ENCODE measurements around the gene C16orf92. TPM values are rescaled to one million over a fixed set of nuclear protein-coding genes. Genes with fewer than 3 reads are reported as not detected.
"Not testable (repeated sequence)": the region's sequence is repeated elsewhere in the genome, so short reads cannot be mapped to it uniquely, and the experiment has no call there.

Gene C16orf92
- total RNA-seq, 1 donor from 2014 or later: not detected

DNA sequence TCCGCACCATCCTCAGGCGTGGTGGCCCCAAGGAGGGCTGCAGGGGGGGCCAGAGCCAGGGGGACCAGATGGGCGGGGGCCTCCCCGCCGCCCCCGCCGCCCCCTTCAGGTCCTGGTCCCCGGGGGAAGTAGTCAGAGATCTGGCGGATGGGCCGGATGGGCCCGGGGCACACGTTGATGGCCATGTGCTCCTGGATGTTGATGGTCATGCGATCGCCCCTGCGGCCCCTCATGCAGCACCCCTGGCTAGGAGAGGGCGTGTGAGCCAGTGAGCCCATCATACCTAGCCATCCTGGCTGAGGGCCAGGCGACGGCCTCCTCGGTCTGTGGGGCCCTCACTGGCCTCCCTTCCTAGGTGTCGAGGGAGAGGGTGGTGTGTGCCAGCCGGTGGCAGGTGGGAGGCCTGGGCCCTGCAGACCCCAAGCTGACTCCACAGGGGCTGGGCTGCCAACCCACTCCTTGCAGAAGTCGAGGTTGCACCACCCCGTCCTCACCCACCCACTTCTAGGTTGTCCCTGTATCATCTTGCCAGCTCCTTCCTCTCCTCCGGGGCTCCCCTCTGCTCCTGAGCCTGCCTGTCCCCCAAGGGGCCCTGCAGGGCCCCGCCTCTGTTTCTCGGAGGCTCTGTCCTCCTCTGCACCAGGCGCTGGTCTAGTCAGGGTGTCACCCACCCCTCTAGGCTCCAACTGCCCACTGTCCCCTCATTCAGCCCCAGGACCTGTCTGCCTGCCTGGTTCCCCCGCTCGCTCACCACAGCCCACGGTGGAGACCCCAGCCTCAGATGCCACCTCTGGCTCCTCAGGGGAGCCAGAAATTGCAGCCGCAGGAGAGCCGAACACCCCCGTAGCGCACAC, 12.8 kb upstream of the C16orf92 start:
- Mint-ChIP-seq H3K4me3 (peak overlapping the region; percentile 77), H3K27me3 (peaks cover 29% of the 10 kb centered on the region), H3K9me3 (no peaks in the 10 kb centered on the region), H3K36me3 (no peaks in the 10 kb centered on the region), H3K4me1 (ENCODE audit: unreplicated experiment) (peaks cover 4% of the 10 kb centered on the region), H3K27ac (no peak overlapping the region)
- no peak for DNase-seq (ENCODE audit: extremely low spot score, unreplicated experiment)
- TF ChIP-seq, protein P1, sequence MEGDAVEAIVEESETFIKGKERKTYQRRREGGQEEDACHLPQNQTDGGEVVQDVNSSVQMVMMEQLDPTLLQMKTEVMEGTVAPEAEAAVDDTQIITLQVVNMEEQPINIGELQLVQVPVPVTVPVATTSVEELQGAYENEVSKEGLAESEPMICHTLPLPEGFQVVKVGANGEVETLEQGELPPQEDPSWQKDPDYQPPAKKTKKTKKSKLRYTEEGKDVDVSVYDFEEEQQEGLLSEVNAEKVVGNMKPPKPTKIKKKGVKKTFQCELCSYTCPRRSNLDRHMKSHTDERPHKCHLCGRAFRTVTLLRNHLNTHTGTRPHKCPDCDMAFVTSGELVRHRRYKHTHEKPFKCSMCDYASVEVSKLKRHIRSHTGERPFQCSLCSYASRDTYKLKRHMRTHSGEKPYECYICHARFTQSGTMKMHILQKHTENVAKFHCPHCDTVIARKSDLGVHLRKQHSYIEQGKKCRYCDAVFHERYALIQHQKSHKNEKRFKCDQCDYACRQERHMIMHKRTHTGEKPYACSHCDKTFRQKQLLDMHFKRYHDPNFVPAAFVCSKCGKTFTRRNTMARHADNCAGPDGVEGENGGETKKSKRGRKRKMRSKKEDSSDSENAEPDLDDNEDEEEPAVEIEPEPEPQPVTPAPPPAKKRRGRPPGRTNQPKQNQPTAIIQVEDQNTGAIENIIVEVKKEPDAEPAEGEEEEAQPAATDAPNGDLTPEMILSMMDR (conservative IDR thresholded peaks at IDR 0.05): no peak

DNA sequence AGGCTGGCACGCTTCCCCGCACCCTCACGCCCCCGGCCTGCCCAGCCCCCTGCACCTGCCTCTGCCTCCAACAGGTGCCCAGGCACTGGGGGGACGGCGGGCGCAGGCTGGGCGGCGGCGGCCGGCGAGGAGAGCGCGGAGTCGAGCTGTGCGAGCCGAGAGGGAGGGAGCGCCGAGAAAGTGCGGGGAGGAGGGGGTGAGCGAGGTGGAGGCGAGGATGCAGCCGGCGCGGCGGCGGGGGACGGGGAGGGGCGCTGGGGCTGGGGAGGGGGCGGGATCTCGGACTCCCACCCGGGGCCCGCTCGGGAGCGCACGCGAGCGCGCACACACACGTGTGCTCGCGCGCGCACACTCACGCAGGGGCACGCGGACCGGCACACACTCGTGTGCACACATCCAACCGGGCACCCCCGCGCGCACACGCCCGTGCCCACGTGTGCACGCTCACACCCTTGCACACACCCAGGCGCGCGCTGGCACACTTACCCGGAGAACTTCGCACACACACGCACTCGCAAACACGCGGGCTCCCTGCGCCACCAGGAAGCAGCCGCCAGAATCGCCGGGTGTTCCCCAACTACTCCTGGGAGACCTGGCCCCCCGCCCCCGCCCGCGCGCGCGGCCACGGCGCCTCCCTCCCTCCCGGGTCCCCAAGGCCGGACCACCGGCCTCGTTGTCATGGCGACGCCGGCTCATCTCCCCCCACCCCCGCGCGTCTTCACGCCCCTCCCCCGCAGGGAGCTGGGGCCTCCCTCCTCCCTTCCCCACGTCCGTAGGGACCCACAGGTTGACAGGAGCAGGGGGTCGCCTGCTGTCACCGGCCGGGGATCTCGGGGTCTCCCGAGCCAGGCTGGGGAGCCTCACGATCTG, 11.9 kb upstream of the C16orf92 start, which contains the start of gene DOC2A:
Gene DOC2A (minus strand): TSS at position 184 of the 870 bp plus-strand sequence. CDS start 805 bp downstream, outside the sequence.
- H3K4me1 Mint-ChIP-seq (ENCODE audit: unreplicated experiment): peaks cover 4% of the 10 kb centered on the region
- no peaks in the 10 kb centered on the region for H3K36me3 Mint-ChIP-seq
- H3K27ac Mint-ChIP-seq: no peak within 1 kb of the TSS
- peak within 1 kb of the TSS; percentile 92 for H3K4me3 Mint-ChIP-seq
- no peak for DNase-seq (ENCODE audit: extremely low spot score, unreplicated experiment)
- H3K27me3 Mint-ChIP-seq: peaks cover 29% of the 10 kb centered on the region
- TF ChIP-seq, protein P1 (conservative IDR thresholded peaks at IDR 0.05): no peak
- H3K9me3 Mint-ChIP-seq: no peaks in the 10 kb centered on the region

DNA sequence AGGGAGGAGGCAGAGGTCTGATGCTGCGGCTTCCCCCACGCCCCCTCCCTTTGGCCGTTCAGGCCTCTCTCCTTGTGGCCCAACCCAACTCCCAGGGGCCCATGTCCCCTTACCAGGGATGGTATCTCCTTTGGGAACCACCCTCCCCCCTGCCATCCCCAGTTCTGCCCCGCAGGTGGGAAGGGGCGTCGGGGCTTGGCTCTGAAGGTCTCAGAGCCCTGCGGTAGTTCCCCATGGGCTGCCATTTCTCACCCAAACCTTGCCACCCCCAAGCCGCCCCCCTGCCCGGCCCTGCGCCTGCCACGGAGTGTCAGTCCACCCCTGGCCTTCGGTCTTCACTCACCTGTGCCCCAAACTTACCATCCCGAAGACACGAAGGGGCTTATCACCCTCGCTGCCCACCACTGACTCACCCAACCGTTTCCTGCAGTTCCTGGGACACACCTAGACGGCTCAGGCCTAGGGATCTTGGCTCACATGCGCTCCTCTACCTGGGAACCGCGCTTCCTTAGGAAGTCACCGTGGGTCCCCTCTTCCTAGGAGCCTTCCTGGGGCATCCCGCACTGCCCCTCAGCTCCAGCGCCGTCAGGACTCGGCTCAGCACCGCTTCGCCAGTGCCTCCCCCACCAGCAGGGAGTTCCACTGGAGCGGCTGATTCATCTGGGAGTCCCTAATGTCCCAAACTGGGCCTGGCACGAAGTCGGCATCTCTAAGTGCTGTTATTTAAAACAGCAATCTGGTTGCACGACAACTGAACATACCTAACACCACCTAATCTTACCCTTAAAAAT, 11.1 kb upstream of the C16orf92 start:
- H3K27me3 Mint-ChIP-seq: peaks cover 34% of the 10 kb centered on the region
- peaks cover 4% of the 10 kb centered on the region for H3K4me1 Mint-ChIP-seq (ENCODE audit: unreplicated experiment)
- H3K9me3 Mint-ChIP-seq: no peaks in the 10 kb centered on the region
- TF ChIP-seq, protein P1 (conservative IDR thresholded peaks at IDR 0.05): no peak
- no peak overlapping the region for H3K27ac Mint-ChIP-seq
- H3K4me3 Mint-ChIP-seq: peak overlapping the region; percentile 92
- DNase-seq (ENCODE audit: extremely low spot score, unreplicated experiment): no peak
- no peaks in the 10 kb centered on the region for H3K36me3 Mint-ChIP-seq

DNA sequence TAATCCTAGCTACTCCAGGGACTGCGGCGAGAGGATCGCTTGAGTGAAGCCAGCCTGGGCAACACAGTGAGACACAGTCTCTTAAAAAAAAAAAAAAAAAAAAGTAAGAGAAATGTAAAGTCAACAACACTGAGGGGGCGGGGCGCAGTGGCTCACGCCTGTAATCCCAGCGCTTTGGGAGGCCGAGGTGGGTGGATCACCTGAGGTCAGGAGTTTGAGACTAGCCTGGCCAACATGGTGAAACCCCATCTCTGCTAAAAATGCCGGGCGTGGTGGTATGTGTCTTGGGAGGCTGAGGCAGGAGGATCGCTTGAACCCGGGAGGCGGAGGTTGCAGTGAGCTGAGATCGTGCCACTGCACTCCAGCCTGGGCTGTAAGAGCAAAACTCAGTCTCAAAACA, 10.4 kb upstream of the C16orf92 start:
- peaks cover 34% of the 10 kb centered on the region for H3K27me3 Mint-ChIP-seq
- H3K27ac Mint-ChIP-seq; H3K4me1 Mint-ChIP-seq (ENCODE audit: unreplicated experiment); H3K9me3 Mint-ChIP-seq; H3K36me3 Mint-ChIP-seq; DNase-seq (ENCODE audit: extremely low spot score, unreplicated experiment); H3K4me3 Mint-ChIP-seq: not testable (repeated sequence)

DNA sequence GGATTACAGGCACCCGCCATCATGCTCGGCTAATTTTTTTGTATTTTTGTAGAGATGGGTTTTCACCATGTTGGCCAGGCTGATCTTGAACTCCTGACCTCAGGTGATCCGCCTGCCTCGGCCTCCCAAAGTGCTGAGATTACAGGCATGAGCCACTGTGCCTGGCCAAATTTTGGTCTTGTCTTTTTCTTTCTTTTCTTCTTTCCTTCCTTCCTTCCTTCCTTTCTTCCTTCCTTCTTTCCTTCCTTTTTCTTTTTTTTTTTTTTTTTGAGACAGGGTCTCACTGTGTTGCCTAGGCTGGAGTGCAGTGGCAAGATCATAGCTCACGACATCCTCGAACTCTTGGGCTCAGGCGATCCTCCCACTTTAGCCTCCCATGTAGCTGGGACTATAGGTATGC, 7.5 kb upstream of the C16orf92 start:
- not testable (repeated sequence) for H3K9me3 Mint-ChIP-seq, H3K4me3 Mint-ChIP-seq, H3K27ac Mint-ChIP-seq

DNA sequence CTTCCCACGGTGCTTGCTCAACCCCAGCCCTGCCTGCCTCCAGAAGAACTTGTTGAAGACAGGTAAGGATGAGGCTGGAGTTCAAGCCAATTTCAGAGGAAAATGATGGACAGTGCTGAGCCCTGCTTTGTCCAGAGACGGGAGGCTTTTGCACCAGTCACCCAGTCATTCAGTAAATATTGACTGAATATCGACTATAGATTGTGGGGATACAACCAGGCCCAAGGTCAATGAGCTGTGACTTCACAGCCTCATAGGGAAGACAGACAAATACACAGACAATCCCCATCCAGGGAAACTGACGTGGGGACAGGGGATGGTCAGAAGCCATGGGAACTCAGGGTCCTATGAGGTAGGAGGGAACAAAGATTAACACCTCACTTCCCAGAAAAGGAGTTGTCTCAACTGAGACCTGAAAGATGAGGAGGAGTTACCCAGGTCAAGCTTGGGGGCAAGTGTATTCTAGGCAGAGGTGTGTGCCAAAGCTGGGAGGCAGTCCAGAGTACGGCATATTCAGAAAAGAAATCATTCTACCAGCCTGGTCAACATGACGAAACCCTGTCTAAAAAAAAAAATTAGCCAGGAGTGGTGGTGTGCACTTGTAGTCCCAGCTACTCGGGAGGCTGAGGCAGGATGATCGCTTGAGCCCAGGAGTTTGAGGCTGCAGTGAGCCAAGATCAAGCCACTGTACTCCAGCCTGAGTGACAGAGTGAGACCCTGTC, 6.3 kb upstream of the C16orf92 start:
- peaks cover 27% of the 10 kb centered on the region for H3K27me3 Mint-ChIP-seq
- no peak overlapping the region for H3K27ac Mint-ChIP-seq
- TF ChIP-seq, protein P1 (conservative IDR thresholded peaks at IDR 0.05): no peak
- no peaks in the 10 kb centered on the region for H3K36me3 Mint-ChIP-seq
- H3K9me3 Mint-ChIP-seq: no peaks in the 10 kb centered on the region
- no peak for DNase-seq (ENCODE audit: extremely low spot score, unreplicated experiment)
- H3K4me3 Mint-ChIP-seq: no peak overlapping the region
- H3K4me1 Mint-ChIP-seq (ENCODE audit: unreplicated experiment): peaks cover 9% of the 10 kb centered on the region

More for the DNA sequence above, 7.5 kb upstream of the C16orf92 start:
- DNase-seq (ENCODE audit: extremely low spot score, unreplicated experiment); H3K4me1 Mint-ChIP-seq (ENCODE audit: unreplicated experiment); H3K36me3 Mint-ChIP-seq: not testable (repeated sequence)
- H3K27me3 Mint-ChIP-seq: peaks cover 23% of the 10 kb centered on the region
